K562 (cell line): ENCODE measurements around the gene ID4. TPM values are rescaled to one million over a fixed set of nuclear protein-coding genes. Genes with fewer than 3 reads are reported as not detected.

Experiments used
- ATAC-seq: fragments of 200-7000 bp; cut with Tn5 transposase; 3 replicates; pipeline ENCODE4 v1.9.1; 2020; ENCODE audit warnings: moderate library complexity
- BruUV-seq: library from RNA; stranded (reverse); fragments of 400-500 nt; replicated peaks from 2 replicates; lab custom pipeline; 2021; lab: Mats Ljungman, UMichigan
- CTCF ChIA-PET: fragments of 300-600 bp; formaldehyde crosslinking; extraction: SDS; loops from one replicate; lab custom pipeline; 2021; ENCODE audit warnings: low intra/inter-chr PET ratio; lab: Yijun Ruan, JAX
- POLR2A ChIA-PET: fragments of 300-600, 350-650 bp; sonication (Branson Sonifier 250); formaldehyde crosslinking; extraction: SDS; loops from one replicate; lab custom pipeline; 2021; ENCODE audit warnings: antibody characterized with exemption, inconsistent platforms; lab: Yijun Ruan, JAX
- DNase-seq, 4 experiments: peaks; one replicate each; pipeline versions ENCODE4 v3.0.0 to v3.0.0-alpha.2; 2011 to 2018; ENCODE audit warnings: low spot score in 3 of 4, mixed read lengths in 3 of 4; ENCODE audit errors: extremely low read depth in 1 of 4
- FAIRE-seq: peaks from 2 replicates; lab custom pipeline; 2011; peaks lifted over from hg19 to GRCh38; lab: Jason Lieb, UNC
- H2AFZ ChIP-seq: 2 replicates; pipeline ENCODE4 v1.6.0; 2011; ENCODE audit warnings: low read depth, low read length, control low read depth, inconsistent platforms
- H3K27ac ChIP-seq: fragments of 200-600 bp; 3 replicates; pipeline ENCODE4 v1.8.0; 2011; ENCODE audit warnings: low read depth, mild to moderate bottlenecking, control low read depth, inconsistent platforms, low read length, moderate library complexity, mixed read lengths; ENCODE audit errors: extremely low read depth
- H3K27me3 ChIP-seq, 2 experiments: fragments of 300-600 bp in 1 of 2; 2 replicates in 1 of 2; 3 replicates in 1 of 2; pipeline versions ENCODE4 v1.6.0 to v1.8.0; 2011; ENCODE audit warnings: inconsistent platforms in 2 of 2, low read length in 2 of 2, mild to moderate bottlenecking in 1 of 2, mixed read lengths in 1 of 2, moderate library complexity in 1 of 2; ENCODE audit not compliant: control insufficient read depth in 2 of 2, insufficient read depth in 2 of 2
- H3K36me3 ChIP-seq: fragments of 300-600 bp; 3 replicates; pipeline ENCODE4 v1.8.0; 2011; ENCODE audit warnings: mild to moderate bottlenecking, low read length, inconsistent platforms; ENCODE audit not compliant: control insufficient read depth, insufficient read depth
- H3K4me1 ChIP-seq, 2 experiments: fragments of 200-600 bp in 1 of 2; replicated peaks in 1 of 2; 2 replicates in 1 of 2; 3 replicates in 1 of 2; pipeline versions ENCODE4 v1.5.1 to v1.8.0; 2011; ENCODE audit warnings: inconsistent platforms in 2 of 2, low read length in 2 of 2, mild to moderate bottlenecking in 1 of 2, mixed read lengths in 1 of 2, moderate library complexity in 1 of 2; ENCODE audit not compliant: control insufficient read depth in 2 of 2, insufficient read depth in 2 of 2
- H3K4me2 ChIP-seq: 2 replicates; pipeline ENCODE4 v1.6.1; 2011; ENCODE audit warnings: low read length, control low read depth, inconsistent platforms, mixed read lengths; ENCODE audit not compliant: insufficient read depth
- H3K4me3 ChIP-seq: fragments of 200-600 bp; sonication (generic), shearing (Covaris generic); 2 replicates; pipeline ENCODE4 v1.5.1; 2016; ENCODE audit warnings: control low read depth, inconsistent platforms
- H3K79me2 ChIP-seq: fragments of 200-600 bp; 3 replicates; pipeline ENCODE4 v1.8.0; 2011; ENCODE audit warnings: low read length, inconsistent platforms; ENCODE audit not compliant: control insufficient read depth, insufficient read depth
- H3K9ac ChIP-seq, 2 experiments: 2 replicates each; pipeline versions ENCODE4 v1.6.0 to v1.6.1; 2011; ENCODE audit warnings: low read depth in 2 of 2, low read length in 2 of 2, control low read depth in 1 of 2, inconsistent platforms in 1 of 2, mild to moderate bottlenecking in 1 of 2, mixed read lengths in 1 of 2; ENCODE audit not compliant: insufficient read depth in 1 of 2
- H3K9me1 ChIP-seq: one replicate; pipeline ENCODE4 v1.6.0; 2011; ENCODE audit warnings: inconsistent platforms, mild to moderate bottlenecking, low read length, moderate library complexity; ENCODE audit not compliant: control insufficient read depth, insufficient read depth
- H3K9me3 ChIP-seq: replicated peaks from 2 replicates; pipeline ENCODE4 v1.5.1; 2011; ENCODE audit warnings: low read depth, low read length, inconsistent platforms; ENCODE audit not compliant: control insufficient read depth, insufficient read depth
- H4K20me1 ChIP-seq: replicated peaks from 2 replicates; pipeline ENCODE4 v1.6.1; 2011; ENCODE audit warnings: low read length, inconsistent platforms, mixed read lengths; ENCODE audit not compliant: control insufficient read depth, insufficient read depth
- EWSR1 ChIP-seq: fragments of 450-650 bp; IDR thresholded peaks from 2 replicates; pipeline ENCODE4 v1.6.1; 2018; ENCODE audit warnings: borderline replicate concordance, mild to moderate bottlenecking, low read depth, moderate library complexity; ENCODE audit not compliant: partially characterized antibody
- FOS ChIP-seq: IDR thresholded peaks from 3 replicates; pipeline ENCODE4 v1.6.1; 2011; ENCODE audit not compliant: insufficient read length; ENCODE audit errors: extremely low read depth
- FUS ChIP-seq: fragments of 200-400 bp; formaldehyde crosslinking; optimal IDR thresholded peaks from 2 replicates; pipeline ENCODE3; 2017; ENCODE audit warnings: low read depth, low read length
- ILK ChIP-seq: fragments of 450-650 bp; IDR thresholded peaks from 2 replicates; pipeline ENCODE4 v1.6.1; 2016; ENCODE audit warnings: missing genetic modification characterization, low read depth, mild to moderate bottlenecking, missing compliant biosample characterization, moderate library complexity, borderline replicate concordance
- POLR3G ChIP-seq: IDR thresholded peaks from 2 replicates; pipeline ENCODE4 v1.6.1; 2011; ENCODE audit not compliant: insufficient read length, insufficient replicate concordance; ENCODE audit errors: extremely low read depth
- RBM25 ChIP-seq: fragments of 200-400 bp; formaldehyde crosslinking; IDR thresholded peaks from 2 replicates; pipeline ENCODE4 v1.6.1; 2018; ENCODE audit warnings: low read length, low read depth, moderate library complexity; ENCODE audit not compliant: severe bottlenecking
- SETDB1 ChIP-seq: IDR thresholded peaks from one replicate; pipeline ENCODE4 v1.6.1; 2012; ENCODE audit warnings: low read length, control low read depth, inconsistent platforms
- SREBF2 ChIP-seq: sonication (generic); formaldehyde crosslinking; IDR thresholded peaks from 2 replicates; pipeline ENCODE4 v1.4.0; 2020; ENCODE audit warnings: mild to moderate bottlenecking, missing genetic modification reagents
- WGBS: fragments of 100-300 bp; shearing (Covaris generic); methylation state at CpG from one replicate; pipeline ENCODE4 v1.1.6; 2016; ENCODE audit warnings: low coverage, mixed read lengths; ENCODE audit not compliant: insufficient coverage; ENCODE audit errors: missing lambda C conversion rate; 5-methylcytosine and 5-hydroxymethylcytosine counted together
- in situ Hi-C: fragments of 300-500 bp; cut with MboI; formaldehyde crosslinking; loops from 4 replicates; pipeline ENCODE4 v1.15.0; 2018; ENCODE audit warnings: inconsistent platforms, mixed read lengths
- intact Hi-C: fragments of 100-400 bp; cut with micrococcal nuclease; formaldehyde crosslinking; loops from 2 replicates; pipeline ENCODE4 v1.14.2; 2022
- polyA plus RNA-seq, 8 experiments: library from polyadenylated mRNA; depleted of rRNA in 4 of 8; stranded (reverse) in 5 of 8; unstranded in 3 of 8; fragments of >200 nt; fragmentation: Nextera tagmentation in 2 of 8; fragmentation: Illumina TruSeq in 1 of 8; extraction: Ambion mirVana in 2 of 8; extraction: Trizol in 1 of 8; gene quantifications; 2 replicates each; pipeline versions ENCODE4 v1.2.1 to v1.2.3, GENCODE V29; 2011 to 2014; ENCODE audit warnings: inconsistent platforms in 1 of 8, missing spikeins in 1 of 8
- total RNA-seq, 7 experiments: library from RNA; depleted of rRNA in 6 of 7; stranded (reverse); fragments of >200 nt in 6 of 7; fragmentation: Illumina TruSeq in 2 of 7; extraction: Trizol in 2 of 7; gene quantifications; 2 replicates each; pipeline versions ENCODE4 v1.2.1 to v1.2.3, GENCODE V29; 2011 to 2021; ENCODE audit warnings: low replicate concordance in 1 of 7
- TF ChIP-seq, protein P1 (sequence below): fragments of 250-450 bp; sonication (Bioruptor Pico); IDR thresholded peaks from 2 replicates; pipeline ENCODE4 v1.4.0; 2020; ENCODE audit warnings: mild to moderate bottlenecking, moderate library complexity
- TF ChIP-seq, protein P2 (sequence below): fragments of 250-450 bp; sonication (Bioruptor Pico); IDR thresholded peaks from 2 replicates; pipeline ENCODE4 v1.4.0; 2020
- TF ChIP-seq, protein P3 (sequence below): IDR thresholded peaks from 2 replicates; pipeline ENCODE4 v1.6.1; 2011; ENCODE audit not compliant: insufficient read length; ENCODE audit errors: extremely low read depth
- TF ChIP-seq, protein P4 (sequence below): fragments of 250-450 bp; sonication (Bioruptor Pico); IDR thresholded peaks from 2 replicates; pipeline ENCODE4 v1.5.0; 2020; ENCODE audit warnings: mild to moderate bottlenecking, borderline replicate concordance
- TF ChIP-seq, protein P5 (sequence below): fragments of 450-650 bp; IDR thresholded peaks from 2 replicates; pipeline ENCODE4 v1.6.1; 2016

ID4 gene
- total and polyA plus RNA-seq, 9 of the 15 experiments (the other 6 are each of a cell fraction or from before 2014, with no cell fraction given): not detected

DNA sequence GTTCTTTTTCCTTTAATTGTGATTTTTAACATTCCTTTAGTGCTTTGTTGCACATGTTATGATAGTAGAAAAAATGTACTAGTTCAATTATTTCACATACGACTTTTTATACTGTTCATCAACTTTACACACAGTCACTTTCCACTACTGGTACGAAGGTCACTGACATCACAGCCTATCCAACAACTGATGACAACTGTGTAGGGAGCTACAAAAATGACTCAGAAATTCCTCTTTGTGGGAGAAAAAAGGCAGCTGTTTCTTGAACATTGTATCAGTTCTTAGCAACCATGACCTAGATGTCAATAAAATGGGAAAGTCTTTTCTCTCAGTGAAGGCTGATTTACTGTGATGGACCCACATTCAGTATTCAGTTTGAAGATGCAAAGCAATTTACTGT lies 7.0 kb upstream of the ID4 start (continued):
- TF ChIP-seq FOS (no peak), RBM25 (no peak), EWSR1 (no peak), POLR3G (no peak)
- TF ChIP-seq, protein P1, sequence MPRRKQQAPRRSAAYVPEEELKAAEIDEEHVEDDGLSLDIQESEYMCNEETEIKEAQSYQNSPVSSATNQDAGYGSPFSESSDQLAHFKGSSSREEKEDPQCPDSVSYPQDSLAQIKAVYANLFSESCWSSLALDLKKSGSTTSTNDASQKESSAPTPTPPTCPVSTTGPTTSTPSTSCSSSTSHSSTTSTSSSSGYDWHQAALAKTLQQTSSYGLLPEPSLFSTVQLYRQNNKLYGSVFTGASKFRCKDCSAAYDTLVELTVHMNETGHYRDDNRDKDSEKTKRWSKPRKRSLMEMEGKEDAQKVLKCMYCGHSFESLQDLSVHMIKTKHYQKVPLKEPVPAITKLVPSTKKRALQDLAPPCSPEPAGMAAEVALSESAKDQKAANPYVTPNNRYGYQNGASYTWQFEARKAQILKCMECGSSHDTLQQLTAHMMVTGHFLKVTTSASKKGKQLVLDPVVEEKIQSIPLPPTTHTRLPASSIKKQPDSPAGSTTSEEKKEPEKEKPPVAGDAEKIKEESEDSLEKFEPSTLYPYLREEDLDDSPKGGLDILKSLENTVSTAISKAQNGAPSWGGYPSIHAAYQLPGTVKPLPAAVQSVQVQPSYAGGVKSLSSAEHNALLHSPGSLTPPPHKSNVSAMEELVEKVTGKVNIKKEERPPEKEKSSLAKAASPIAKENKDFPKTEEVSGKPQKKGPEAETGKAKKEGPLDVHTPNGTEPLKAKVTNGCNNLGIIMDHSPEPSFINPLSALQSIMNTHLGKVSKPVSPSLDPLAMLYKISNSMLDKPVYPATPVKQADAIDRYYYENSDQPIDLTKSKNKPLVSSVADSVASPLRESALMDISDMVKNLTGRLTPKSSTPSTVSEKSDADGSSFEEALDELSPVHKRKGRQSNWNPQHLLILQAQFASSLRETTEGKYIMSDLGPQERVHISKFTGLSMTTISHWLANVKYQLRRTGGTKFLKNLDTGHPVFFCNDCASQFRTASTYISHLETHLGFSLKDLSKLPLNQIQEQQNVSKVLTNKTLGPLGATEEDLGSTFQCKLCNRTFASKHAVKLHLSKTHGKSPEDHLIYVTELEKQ (CRISPR knock-in tag): no peak
- TF ChIP-seq, all 486 proteins: peak for 0

DNA sequence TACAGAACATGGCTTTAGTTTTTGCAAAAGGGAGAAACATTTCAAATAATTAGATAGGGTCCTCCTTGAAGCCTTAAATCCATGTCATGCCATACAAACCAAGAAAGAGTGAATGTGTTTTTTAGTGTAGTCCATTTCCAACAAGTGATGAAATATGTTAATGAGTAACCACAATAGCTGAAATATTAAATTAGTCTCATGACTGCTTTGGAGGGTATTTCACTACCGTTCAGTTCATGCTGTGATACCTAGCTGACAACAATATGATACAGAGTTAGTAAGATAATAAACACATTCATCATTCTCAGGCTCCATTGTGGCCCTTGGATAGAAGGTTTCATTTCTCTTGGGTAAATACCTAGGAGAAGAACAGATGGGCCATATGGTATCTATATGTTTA lies 5.8 kb upstream of the ID4 start:
- Histone ChIP-seq H3K4me1 (no peaks in the 10 kb centered on the region), H2AFZ (no peak overlapping the region), H3K9me1 (no peaks in the 10 kb centered on the region), H3K4me2 (no peak overlapping the region), H3K27me3 (no peaks in the 10 kb centered on the region), H3K9me3 (no peaks in the 10 kb centered on the region), H3K9ac (no peak overlapping the region), H3K27ac (no peak overlapping the region), H3K79me2 (no peaks in the 10 kb centered on the region), H3K4me3 (no peak overlapping the region), H3K36me3 (no peaks in the 10 kb centered on the region), H4K20me1 (no peaks in the 10 kb centered on the region)
- in situ Hi-C loops: no loop called here
- intact Hi-C loops: no loop called here
- ChIA-PET CTCF (no interaction called here), POLR2A (no interaction called here)
- DNase-seq: no peak
- FAIRE-seq: no peak
- WGBS: 0% methylated on average over 1 of the region's 1 CpG
- BruUV-seq: no TSS peak
- no peak for ATAC-seq
- TF ChIP-seq FUS (no peak), SETDB1 (no peak), POLR3G (no peak), ILK (tag) (no peak), SREBF2 (CRISPR knock-in tag) (no peak)
- TF ChIP-seq, protein P2, sequence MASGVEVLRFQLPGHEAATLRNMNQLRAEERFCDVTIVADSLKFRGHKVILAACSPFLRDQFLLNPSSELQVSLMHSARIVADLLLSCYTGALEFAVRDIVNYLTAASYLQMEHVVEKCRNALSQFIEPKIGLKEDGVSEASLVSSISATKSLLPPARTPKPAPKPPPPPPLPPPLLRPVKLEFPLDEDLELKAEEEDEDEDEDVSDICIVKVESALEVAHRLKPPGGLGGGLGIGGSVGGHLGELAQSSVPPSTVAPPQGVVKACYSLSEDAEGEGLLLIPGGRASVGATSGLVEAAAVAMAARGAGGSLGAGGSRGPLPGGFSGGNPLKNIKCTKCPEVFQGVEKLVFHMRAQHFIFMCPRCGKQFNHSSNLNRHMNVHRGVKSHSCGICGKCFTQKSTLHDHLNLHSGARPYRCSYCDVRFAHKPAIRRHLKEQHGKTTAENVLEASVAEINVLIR (CRISPR knock-in tag): no peak
- TF ChIP-seq, protein P3, sequence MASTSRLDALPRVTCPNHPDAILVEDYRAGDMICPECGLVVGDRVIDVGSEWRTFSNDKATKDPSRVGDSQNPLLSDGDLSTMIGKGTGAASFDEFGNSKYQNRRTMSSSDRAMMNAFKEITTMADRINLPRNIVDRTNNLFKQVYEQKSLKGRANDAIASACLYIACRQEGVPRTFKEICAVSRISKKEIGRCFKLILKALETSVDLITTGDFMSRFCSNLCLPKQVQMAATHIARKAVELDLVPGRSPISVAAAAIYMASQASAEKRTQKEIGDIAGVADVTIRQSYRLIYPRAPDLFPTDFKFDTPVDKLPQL: no peak
- TF ChIP-seq, protein P4, sequence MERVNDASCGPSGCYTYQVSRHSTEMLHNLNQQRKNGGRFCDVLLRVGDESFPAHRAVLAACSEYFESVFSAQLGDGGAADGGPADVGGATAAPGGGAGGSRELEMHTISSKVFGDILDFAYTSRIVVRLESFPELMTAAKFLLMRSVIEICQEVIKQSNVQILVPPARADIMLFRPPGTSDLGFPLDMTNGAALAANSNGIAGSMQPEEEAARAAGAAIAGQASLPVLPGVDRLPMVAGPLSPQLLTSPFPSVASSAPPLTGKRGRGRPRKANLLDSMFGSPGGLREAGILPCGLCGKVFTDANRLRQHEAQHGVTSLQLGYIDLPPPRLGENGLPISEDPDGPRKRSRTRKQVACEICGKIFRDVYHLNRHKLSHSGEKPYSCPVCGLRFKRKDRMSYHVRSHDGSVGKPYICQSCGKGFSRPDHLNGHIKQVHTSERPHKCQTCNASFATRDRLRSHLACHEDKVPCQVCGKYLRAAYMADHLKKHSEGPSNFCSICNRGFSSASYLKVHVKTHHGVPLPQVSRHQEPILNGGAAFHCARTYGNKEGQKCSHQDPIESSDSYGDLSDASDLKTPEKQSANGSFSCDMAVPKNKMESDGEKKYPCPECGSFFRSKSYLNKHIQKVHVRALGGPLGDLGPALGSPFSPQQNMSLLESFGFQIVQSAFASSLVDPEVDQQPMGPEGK (CRISPR knock-in tag): no peak
- TF ChIP-seq, protein P5, sequence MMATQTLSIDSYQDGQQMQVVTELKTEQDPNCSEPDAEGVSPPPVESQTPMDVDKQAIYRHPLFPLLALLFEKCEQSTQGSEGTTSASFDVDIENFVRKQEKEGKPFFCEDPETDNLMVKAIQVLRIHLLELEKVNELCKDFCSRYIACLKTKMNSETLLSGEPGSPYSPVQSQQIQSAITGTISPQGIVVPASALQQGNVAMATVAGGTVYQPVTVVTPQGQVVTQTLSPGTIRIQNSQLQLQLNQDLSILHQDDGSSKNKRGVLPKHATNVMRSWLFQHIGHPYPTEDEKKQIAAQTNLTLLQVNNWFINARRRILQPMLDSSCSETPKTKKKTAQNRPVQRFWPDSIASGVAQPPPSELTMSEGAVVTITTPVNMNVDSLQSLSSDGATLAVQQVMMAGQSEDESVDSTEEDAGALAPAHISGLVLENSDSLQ: no peak
